GM21529 (cell line): ENCODE results near the gene RACGAP1.

ENCODE experiments used
- ATAC-seq: cut with Tn5 transposase; IDR thresholded peaks from one replicate; pipeline ENCODE4 v1.9.1; 2021; ENCODE audit not compliant: unreplicated experiment

Gene RACGAP1

GRCh38 chr12:50056639-50056976 is 31.3 kb upstream of the RACGAP1 start:
- ATAC-seq, result no peak

GRCh38 chr12:50055831-50056638 is 30.7 kb upstream of the RACGAP1 start:
- ATAC-seq, result no peak

GRCh38 chr12:50053583-50053982 is 28.3 kb upstream of the RACGAP1 start:
- no peak for ATAC-seq

- no peak for ATAC-seq
Measured at GRCh38 chr12:50052964-50053363, 27.7 kb upstream of the RACGAP1 start.

GRCh38 chr12:50052544-50052943 is 27.2 kb upstream of the RACGAP1 start:
- ATAC-seq, result no peak

- ATAC-seq, result no peak
Measured at GRCh38 chr12:50051101-50051806, 26.0 kb upstream of the RACGAP1 start.

- ATAC-seq, result no peak
Measured at GRCh38 chr12:50050410-50051098, 25.3 kb upstream of the RACGAP1 start.

GRCh38 chr12:50050119-50050385 is 24.8 kb upstream of the RACGAP1 start:
- ATAC-seq, result no peak

GRCh38 chr12:50049254-50050118 is 24.2 kb upstream of the RACGAP1 start:
- ATAC-seq, result no peak

GRCh38 chr12:50047693-50048250 is 22.5 kb upstream of the RACGAP1 start:
- no peak for ATAC-seq

- ATAC-seq, result no peak
Measured at GRCh38 chr12:50043854-50044253, 18.6 kb upstream of the RACGAP1 start.

- ATAC-seq, result no peak
Measured at GRCh38 chr12:50043308-50043707, 18.0 kb upstream of the RACGAP1 start.

- ATAC-seq, result no peak
Measured at GRCh38 chr12:50042693-50043092, 17.4 kb upstream of the RACGAP1 start.

GRCh38 chr12:50041962-50042361 is 16.7 kb upstream of the RACGAP1 start:
- no peak for ATAC-seq

GRCh38 chr12:50041062-50041860 is 16.0 kb upstream of the RACGAP1 start:
- no peak for ATAC-seq

GRCh38 chr12:50040657-50041056 is 15.4 kb upstream of the RACGAP1 start:
- no peak for ATAC-seq

- no peak for ATAC-seq
Measured at GRCh38 chr12:50039151-50039835, 14.0 kb upstream of the RACGAP1 start.

- ATAC-seq, result no peak
Measured at GRCh38 chr12:50038336-50038735, 13.0 kb upstream of the RACGAP1 start.

- ATAC-seq, result no peak
Measured at GRCh38 chr12:50032854-50033581, 7.7 kb upstream of the RACGAP1 start.
